H1 (cell line): ENCODE measurements around the gene ITGA11. TPM values are rescaled to one million over a fixed set of nuclear protein-coding genes. Genes with fewer than 3 reads are reported as not detected.

ENCODE experiments used
- CTCF ChIA-PET: fragments of 300-600 bp; sonication (Branson Sonifier 250); formaldehyde crosslinking; loops from one replicate; lab custom pipeline; 2021; ENCODE audit not compliant: partially characterized antibody; lab: Charles Lee
- POLR2A ChIA-PET: fragments of 300-600 bp; sonication (Branson Sonifier 250); formaldehyde crosslinking; loops from one replicate; lab custom pipeline; 2021; ENCODE audit warnings: inconsistent platforms; ENCODE audit not compliant: partially characterized antibody; lab: Charles Lee
- DNase-seq, 2 experiments: peaks; one replicate each; pipeline versions ENCODE4 v3.0.0 to v3.0.0-alpha.2; 2010 to 2022; ENCODE audit warnings: low spot score in 2 of 2, low read depth in 1 of 2, mixed read lengths in 1 of 2
- FAIRE-seq: peaks from 2 replicates; lab custom pipeline; 2011; peaks lifted over from hg19 to GRCh38; lab: Jason Lieb, UNC
- H2AFZ ChIP-seq: 2 replicates; pipeline ENCODE4 v1.8.1; 2012; ENCODE audit warnings: low read length, inconsistent platforms
- H2AK5ac ChIP-seq: 2 replicates; pipeline ENCODE4 v1.6.1; 2013; ENCODE audit warnings: low read depth, low read length
- H2BK120ac ChIP-seq: replicated peaks from 2 replicates; pipeline ENCODE3; 2013; ENCODE audit warnings: low read depth, low read length, inconsistent platforms
- H2BK12ac ChIP-seq: 2 replicates; pipeline ENCODE4 v1.6.1; 2013; ENCODE audit warnings: low read depth, low read length
- H2BK15ac ChIP-seq: 2 replicates; pipeline ENCODE4 v1.6.1; 2013; ENCODE audit warnings: low read length
- H2BK20ac ChIP-seq: 2 replicates; pipeline ENCODE4 v1.6.1; 2013; ENCODE audit warnings: low read length
- H2BK5ac ChIP-seq: 2 replicates; pipeline ENCODE4 v1.6.1; 2013; ENCODE audit warnings: low read depth, low read length
- H3K14ac ChIP-seq: 2 replicates; pipeline ENCODE4 v1.6.1; 2013; ENCODE audit warnings: inconsistent platforms; ENCODE audit not compliant: insufficient read length
- H3K18ac ChIP-seq: 2 replicates; pipeline ENCODE4 v1.6.1; 2013; ENCODE audit warnings: low read length; ENCODE audit errors: extremely low read depth
- H3K23ac ChIP-seq: 2 replicates; pipeline ENCODE4 v1.6.1; 2013; ENCODE audit warnings: inconsistent platforms; ENCODE audit not compliant: insufficient read length
- H3K23me2 ChIP-seq: 2 replicates; pipeline ENCODE4 v1.6.1; 2013; ENCODE audit warnings: low read depth, low read length
- H3K27ac ChIP-seq: 2 replicates; pipeline ENCODE4 v1.6.1; 2011; ENCODE audit warnings: low read depth, low read length, inconsistent platforms
- H3K27me3 ChIP-seq, 4 experiments: replicated peaks in 1 of 4; 1 replicate in 1 of 4; 2 replicates in 3 of 4; pipeline versions ENCODE4 v1.6.1 to v1.8.1; 2011 to 2013; ENCODE audit warnings: low read length in 3 of 4, mild to moderate bottlenecking in 3 of 4, inconsistent platforms in 2 of 4, mixed read lengths in 2 of 4, moderate library complexity in 1 of 4; ENCODE audit not compliant: control insufficient read depth in 3 of 4, insufficient read depth in 3 of 4; ENCODE audit errors: extremely low read depth in 1 of 4
- H3K36me3 ChIP-seq, 4 experiments: 2 replicates each; pipeline versions ENCODE4 v1.6.1 to v1.8.1; 2011 to 2013; ENCODE audit warnings: mild to moderate bottlenecking in 4 of 4, low read length in 3 of 4, moderate library complexity in 2 of 4, control low read depth in 1 of 4, inconsistent platforms in 1 of 4; ENCODE audit not compliant: insufficient read depth in 4 of 4, control insufficient read depth in 2 of 4
- H3K4ac ChIP-seq: replicated peaks from 2 replicates; pipeline ENCODE3; 2013; ENCODE audit warnings: low read length, low read depth, mixed read lengths, inconsistent platforms; ENCODE audit not compliant: insufficient read length
- H3K4me1 ChIP-seq, 4 experiments: replicated peaks in 1 of 4; 1 replicate in 1 of 4; 2 replicates in 3 of 4; pipeline versions ENCODE4 v1.6.1 to v1.8.1; 2011 to 2013; ENCODE audit warnings: low read length in 3 of 4, inconsistent platforms in 2 of 4, mixed read lengths in 1 of 4; ENCODE audit not compliant: insufficient read depth in 4 of 4, control insufficient read depth in 3 of 4
- H3K4me2 ChIP-seq, 2 experiments: 2 replicates each; pipeline versions ENCODE4 v1.6.1 to v1.8.1; 2011 to 2013; ENCODE audit warnings: low read depth in 2 of 2, low read length in 2 of 2, control low read depth in 1 of 2, inconsistent platforms in 1 of 2, mild to moderate bottlenecking in 1 of 2; ENCODE audit not compliant: insufficient read depth in 1 of 2
- H3K4me3 ChIP-seq, 4 experiments: fragments of 200-600, 300-600 bp in 1 of 4; sonication (generic), shearing (Covaris generic), sonication (Bioruptor Twin) in 1 of 4; 2 replicates each; pipeline versions ENCODE4 v1.5.1 to v1.8.1; 2011 to 2016; ENCODE audit warnings: low read length in 4 of 4, low read depth in 3 of 4, control low read depth in 2 of 4, inconsistent platforms in 2 of 4, mild to moderate bottlenecking in 2 of 4, mixed read lengths in 1 of 4, moderate library complexity in 1 of 4; ENCODE audit not compliant: insufficient read depth in 2 of 4; ENCODE audit errors: extremely low read depth in 1 of 4
- H3K56ac ChIP-seq: replicated peaks from 2 replicates; pipeline ENCODE3; 2013; ENCODE audit warnings: low read depth, mild to moderate bottlenecking, mixed read lengths, low read length, inconsistent platforms; ENCODE audit not compliant: insufficient read length
- H3K79me1 ChIP-seq: 2 replicates; pipeline ENCODE4 v1.6.1; 2013; ENCODE audit warnings: low read depth, low read length, control low read depth
- H3K79me2 ChIP-seq, 2 experiments: 2 replicates each; pipeline versions ENCODE4 v1.6.1 to v1.8.1; 2012 to 2013; ENCODE audit warnings: low read length in 2 of 2, mild to moderate bottlenecking in 2 of 2, inconsistent platforms in 1 of 2; ENCODE audit not compliant: insufficient read depth in 2 of 2, control insufficient read depth in 1 of 2
- H3K9ac ChIP-seq, 4 experiments: replicated peaks in 1 of 4; 1 replicate in 1 of 4; 2 replicates in 3 of 4; pipeline versions ENCODE4 v1.6.1 to v1.8.1; 2011 to 2013; ENCODE audit warnings: low read depth in 3 of 4, low read length in 3 of 4, control low read depth in 2 of 4, mild to moderate bottlenecking in 2 of 4, moderate library complexity in 2 of 4, inconsistent platforms in 1 of 4; ENCODE audit errors: extremely low read depth in 1 of 4
- H3K9me3 ChIP-seq, 2 experiments: 2 replicates each; pipeline versions ENCODE4 v1.6.1 to v1.8.1; 2012 to 2013; ENCODE audit warnings: mild to moderate bottlenecking in 2 of 2, moderate library complexity in 2 of 2, control low read depth in 1 of 2, inconsistent platforms in 1 of 2, low read depth in 1 of 2, low read length in 1 of 2, mixed read lengths in 1 of 2; ENCODE audit not compliant: insufficient read depth in 2 of 2
- H4K20me1 ChIP-seq, 2 experiments: replicated peaks in 1 of 2; 2 replicates each; pipeline versions ENCODE3 to v1.8.1; 2011 to 2013; ENCODE audit warnings: inconsistent platforms in 2 of 2, low read length in 2 of 2, mild to moderate bottlenecking in 1 of 2; ENCODE audit not compliant: insufficient read depth in 2 of 2, control insufficient read depth in 1 of 2
- H4K5ac ChIP-seq: 2 replicates; pipeline ENCODE4 v1.6.1; 2013; ENCODE audit warnings: low read length, low read depth, mixed read lengths, inconsistent platforms; ENCODE audit not compliant: insufficient read length
- H4K8ac ChIP-seq: 2 replicates; pipeline ENCODE4 v1.8.0; 2013; ENCODE audit warnings: mild to moderate bottlenecking, moderate library complexity, low read length, inconsistent platforms; ENCODE audit not compliant: insufficient read depth; ENCODE audit errors: extremely low read depth
- H4K91ac ChIP-seq: replicated peaks from 2 replicates; pipeline ENCODE3; 2013; ENCODE audit warnings: low read length, mixed read lengths, inconsistent platforms; ENCODE audit not compliant: insufficient read length
- CTCF ChIP-seq, 3 experiments: IDR thresholded peaks; 1 replicate in 2 of 3; 2 replicates in 1 of 3; pipeline versions ENCODE4 v1.5.1 to v1.6.1; 2011; ENCODE audit warnings: low read length in 3 of 3, mild to moderate bottlenecking in 3 of 3, inconsistent platforms in 2 of 3, low read depth in 1 of 3, moderate library complexity in 1 of 3; ENCODE audit not compliant: insufficient read depth in 1 of 3; ENCODE audit errors: control extremely low read depth in 1 of 3
- MAX ChIP-seq: IDR thresholded peaks from 2 replicates; pipeline ENCODE4 v1.6.1; 2012; ENCODE audit warnings: inconsistent platforms
- WGBS, 2 experiments: shearing (Covaris generic) in 1 of 2; methylation state at CpG; one replicate each; pipeline versions ENCODE4 v1.1.6 to v1.1.7; 2013 to 2015; ENCODE audit warnings: low lambda C conversion rate in 2 of 2, mixed read lengths in 2 of 2, inconsistent platforms in 1 of 2, low coverage in 1 of 2, missing lambda C conversion rate in 1 of 2; ENCODE audit not compliant: insufficient replicate concordance in 2 of 2, insufficient coverage in 1 of 2, insufficient read length in 1 of 2; ENCODE audit errors: extremely low coverage in 1 of 2, missing lambda C conversion rate in 1 of 2; 5-methylcytosine and 5-hydroxymethylcytosine counted together
- polyA plus RNA-seq, 7 experiments: library from polyadenylated mRNA; depleted of rRNA in 3 of 7; stranded (reverse) in 5 of 7; unstranded in 2 of 7; fragments of >200 nt in 5 of 7; fragments of 200-250 nt in 2 of 7; gene quantifications; 1 replicate in 5 of 7; 2 replicates in 1 of 7; 4 replicates in 1 of 7; pipeline versions ENCODE4 v1.2.1 to v1.2.3, GENCODE V29; 2011 to 2013; ENCODE audit warnings: missing spikeins in 2 of 7, mixed read lengths in 2 of 7
- total RNA-seq: library from RNA; stranded (reverse); fragmentation: NEBNext Ultra II Directional; extraction: Animal tissue kit (Norgen Biotek cat#: 25700); gene quantifications from 2 replicates; pipeline ENCODE4 v1.2.1, GENCODE V29; 2021

The ITGA11 gene
- total and polyA plus RNA-seq, 2 of the 8 experiments (the other 6 are each of a cell fraction or from before 2014, with no cell fraction given): 0.05 to 0.06 TPM

GRCh38 chr15:68343579-68344225 is 88.3 kb downstream of the ITGA11 start:
- Histone ChIP-seq H2BK5ac (no peak overlapping the region), H3K9ac (no peak overlapping the region), H3K4me2 (no peak overlapping the region), H3K9me3 (no peaks in the 10 kb centered on the region), H3K4ac (no peak overlapping the region), H4K8ac (no peak overlapping the region), H3K27ac (no peak overlapping the region), H3K27me3 (no peaks in the 10 kb centered on the region), H2AK5ac (no peak overlapping the region), H2BK15ac (no peak overlapping the region), H3K79me2 (no peaks in the 10 kb centered on the region), H2AFZ (no peak overlapping the region), H3K56ac (no peak overlapping the region), H3K4me3 (no peak overlapping the region), H4K20me1 (no peaks in the 10 kb centered on the region), H2BK20ac (no peak overlapping the region), H3K36me3 (no peaks in the 10 kb centered on the region), H3K18ac (no peak overlapping the region), H4K5ac (no peak overlapping the region), H2BK120ac (no peak overlapping the region), H3K14ac (no peak overlapping the region), H2BK12ac (no peak overlapping the region), H3K23ac (no peak overlapping the region), H3K79me1 (no peaks in the 10 kb centered on the region), H3K23me2 (no peaks in the 10 kb centered on the region), H3K4me1 (no peaks in the 10 kb centered on the region; a peak in 1 of 7 replicates), H4K91ac (no peak overlapping the region)
- FAIRE-seq (no peak), DNase-seq (no peak)
- ChIA-PET CTCF (interaction anchor here (0.7 to 5.6 kb wide), 17 partner anchors 9 to 466 kb away, joined by 3 to 28 read pairs (median 5); no protein-coding TSS in a partner anchor), POLR2A (no interaction called here)
- TF ChIP-seq MAX (no peak), CTCF (IDR thresholded peaks at IDR 0.05; ENCODE audit: control extremely low read depth in 1 of 3, insufficient read depth in 1 of 3, low read depth in 1 of 3, low read length in 3 of 3) (peak in 1 of 3 experiments; percentile 15; a peak in 1 of 4 replicates)
- 83% methylated on average over 14 of the region's 14 CpGs; no CpG with 5 or more reads in 1 of the 2 experiments for WGBS, 2 experiments
